HCT116 (cell line): ENCODE results near the gene SIT1. TPM values are rescaled to one million over a fixed set of nuclear protein-coding genes. Genes with fewer than 3 reads are reported as not detected.

Experiments used
- ATAC-seq: fragments of 200-7000 bp; cut with Tn5 transposase; 2 replicates; pipeline ENCODE4 v1.9.1; 2020; ENCODE audit warnings: mild to moderate bottlenecking, moderate library complexity
- BruUV-seq: library from RNA; stranded (reverse); fragments of 400-500 nt; replicated peaks from 2 replicates; lab custom pipeline; 2021; lab: Mats Ljungman, UMichigan
- CTCF ChIA-PET: fragments of 300-600 bp; sonication (Branson Sonifier 250); formaldehyde crosslinking; loops from one replicate; lab custom pipeline; 2021; ENCODE audit warnings: antibody characterized with exemption; lab: Charles Lee
- POLR2A ChIA-PET: fragments of 300-600, 350-600 bp; sonication (Branson Sonifier 250); formaldehyde crosslinking; loops from one replicate; lab custom pipeline; 2021; ENCODE audit warnings: antibody characterized with exemption; lab: Charles Lee
- RAD21 ChIA-PET, 2 experiments: fragments of 300-600 bp; sonication (Branson Sonifier 250); formaldehyde crosslinking; loops; one replicate each; lab custom pipeline; 2023; ENCODE audit warnings: low total read pairs in 2 of 2; ENCODE audit not compliant: uncharacterized antibody in 2 of 2, unreplicated experiment in 2 of 2, low non-redundant PET in 1 of 2; lab: Charles Lee
- DNase-seq: peaks from one replicate; pipeline ENCODE4 v3.0.0-alpha.2; 2010; ENCODE audit warnings: low read depth, low spot score
- H2AFZ ChIP-seq: fragments of 200-600 bp; shearing (Covaris generic), sonication (generic); 2 replicates; pipeline ENCODE4 v1.6.1; 2017; ENCODE audit warnings: low read depth, mixed run types, mixed read lengths, antibody characterized with exemption, low read length; ENCODE audit not compliant: poor library complexity, severe bottlenecking
- H3K27ac ChIP-seq: 2 replicates; pipeline ENCODE4 v1.5.1; 2012; ENCODE audit warnings: low read depth, low read length
- H3K27me3 ChIP-seq: fragments of 200-600 bp; sonication (generic); 2 replicates; pipeline ENCODE4 v1.6.1; 2016; ENCODE audit warnings: mixed run types, low read length, mixed read lengths; ENCODE audit not compliant: insufficient read depth
- H3K36me3 ChIP-seq, 2 experiments: fragments of 200-500 bp in 1 of 2; fragments of 200-600 bp in 1 of 2; sonication (Bioruptor generic) in 1 of 2; sonication (generic) in 1 of 2; 2 replicates each; pipeline versions ENCODE4 v1.5.1 to v1.6.1; 2014 to 2016; ENCODE audit warnings: low read length in 2 of 2, inconsistent platforms in 1 of 2, mixed read lengths in 1 of 2, mixed run types in 1 of 2; ENCODE audit not compliant: insufficient read depth in 2 of 2, control insufficient read depth in 1 of 2
- H3K4me1 ChIP-seq, 2 experiments: fragments of 200-600 bp in 1 of 2; sonication (generic) in 1 of 2; 2 replicates each; pipeline versions ENCODE4 v1.5.1 to v1.6.1; 2012 to 2017; ENCODE audit warnings: low read length in 2 of 2, inconsistent platforms in 1 of 2, mild to moderate bottlenecking in 1 of 2, mixed read lengths in 1 of 2, mixed run types in 1 of 2, moderate library complexity in 1 of 2; ENCODE audit not compliant: insufficient read depth in 2 of 2, control insufficient read depth in 1 of 2
- H3K4me2 ChIP-seq: fragments of 200-600 bp; sonication (generic); 2 replicates; pipeline ENCODE4 v1.6.1; 2017; ENCODE audit warnings: mixed run types, low read length, mixed read lengths
- H3K4me3 ChIP-seq, 2 experiments: fragments of 200-600 bp in 1 of 2; sonication (generic) in 1 of 2; replicated peaks in 1 of 2; 2 replicates each; pipeline ENCODE4 v1.5.1; 2011 to 2016; ENCODE audit warnings: low read length in 2 of 2, control low read depth in 1 of 2, low read depth in 1 of 2, mild to moderate bottlenecking in 1 of 2, mixed read lengths in 1 of 2, mixed run types in 1 of 2
- H3K79me2 ChIP-seq: fragments of 200-600 bp; sonication (generic); 2 replicates; pipeline ENCODE4 v1.6.1; 2017; ENCODE audit warnings: mild to moderate bottlenecking, mixed run types, low read length, moderate library complexity, mixed read lengths; ENCODE audit not compliant: insufficient read depth
- H3K9ac ChIP-seq: fragments of 200-600 bp; sonication (generic); 2 replicates; pipeline ENCODE4 v1.6.1; 2016; ENCODE audit warnings: low read length, mixed read lengths
- H3K9me2 ChIP-seq: fragments of 200-600 bp; sonication (generic), shearing (Covaris generic); 2 replicates; pipeline ENCODE4 v1.6.1; 2017; ENCODE audit warnings: mixed run types, mild to moderate bottlenecking, moderate library complexity; ENCODE audit not compliant: insufficient read depth
- H3K9me3 ChIP-seq, 2 experiments: fragments of 200-500 bp in 1 of 2; fragments of 200-600 bp in 1 of 2; sonication (Bioruptor generic) in 1 of 2; sonication (generic) in 1 of 2; 2 replicates each; pipeline ENCODE4 v1.6.1; 2014 to 2017; ENCODE audit warnings: low read length in 2 of 2, mixed read lengths in 2 of 2, inconsistent platforms in 1 of 2, low read depth in 1 of 2, mild to moderate bottlenecking in 1 of 2, mixed run types in 1 of 2, moderate library complexity in 1 of 2; ENCODE audit not compliant: control insufficient read depth in 1 of 2, insufficient read depth in 1 of 2
- H4K20me1 ChIP-seq: fragments of 200-600 bp; sonication (generic), shearing (Covaris generic); 2 replicates; pipeline ENCODE4 v1.6.1; 2017; ENCODE audit warnings: mixed run types, mild to moderate bottlenecking, moderate library complexity; ENCODE audit not compliant: insufficient read depth
- CEBPB ChIP-seq: IDR thresholded peaks from 2 replicates; pipeline ENCODE4 v1.6.1; 2012; ENCODE audit warnings: low read depth
- ELF1 ChIP-seq: IDR thresholded peaks from 2 replicates; pipeline ENCODE4 v1.6.1; 2012; ENCODE audit warnings: low read depth, borderline replicate concordance
- EZH2 ChIP-seq: fragments of 200-600 bp; sonication (generic); IDR thresholded peaks from 2 replicates; pipeline ENCODE4 v1.6.1; 2017; ENCODE audit warnings: antibody characterized with exemption, mixed run types
- EZH2phosphoT487 ChIP-seq: fragments of 200-600 bp; IDR thresholded peaks from 2 replicates; pipeline ENCODE4 v1.6.1; 2018; ENCODE audit warnings: antibody characterized with exemption, borderline replicate concordance
- FOSL1 ChIP-seq: IDR thresholded peaks from 2 replicates; pipeline ENCODE4 v1.6.1; 2012; ENCODE audit warnings: low read depth
- JUND ChIP-seq: IDR thresholded peaks from 2 replicates; pipeline ENCODE4 v1.6.1; 2012
- POLR2A ChIP-seq: IDR thresholded peaks from 2 replicates; pipeline ENCODE4 v1.7.0; 2011; ENCODE audit warnings: borderline replicate concordance; ENCODE audit not compliant: insufficient read depth, insufficient read length; ENCODE audit errors: extremely low read depth
- POLR2AphosphoS5 ChIP-seq: IDR thresholded peaks from 2 replicates; pipeline ENCODE4 v1.6.1; 2011; ENCODE audit warnings: mild to moderate bottlenecking, low read depth, low read length, moderate library complexity
- RAD21 ChIP-seq: IDR thresholded peaks from 2 replicates; pipeline ENCODE4 v1.6.1; 2012; ENCODE audit warnings: low read depth, mild to moderate bottlenecking
- SP1 ChIP-seq: IDR thresholded peaks from 2 replicates; pipeline ENCODE4 v1.6.1; 2012; ENCODE audit warnings: low read depth
- SRF ChIP-seq: IDR thresholded peaks from 2 replicates; pipeline ENCODE4 v1.6.1; 2012; ENCODE audit warnings: low read depth
- YY1 ChIP-seq: IDR thresholded peaks from 2 replicates; pipeline ENCODE4 v1.6.1; 2011; ENCODE audit warnings: low read length, low read depth, moderate library complexity, mild to moderate bottlenecking; ENCODE audit not compliant: insufficient replicate concordance; ENCODE audit errors: extremely low read depth
- intact Hi-C: fragments of 100-400 bp; cut with micrococcal nuclease; formaldehyde crosslinking; loops from 2 replicates; pipeline ENCODE4 v1.10.0; 2022
- total RNA-seq: library from RNA; stranded (reverse); gene quantifications from one replicate; pipeline ENCODE4 v1.2.1, GENCODE V29; 2021; ENCODE audit not compliant: unreplicated experiment
- TF ChIP-seq, protein P1 (sequence below): IDR thresholded peaks from 2 replicates; pipeline ENCODE4 v1.6.1; 2012
- TF ChIP-seq, protein P2 (sequence below): IDR thresholded peaks from 2 replicates; pipeline ENCODE4 v1.6.1; 2012; ENCODE audit warnings: low read depth
- TF ChIP-seq, protein P3 (sequence below), 3 experiments: fragments of 200-600 bp in 1 of 3; sonication (generic) in 1 of 3; IDR thresholded peaks in 2 of 3; conservative IDR thresholded peaks in 1 of 3; 2 replicates each; pipeline ENCODE4 v1.5.1; 2012 to 2017; ENCODE audit warnings: low read depth in 2 of 3, low read length in 2 of 3, antibody characterized with exemption in 1 of 3, borderline replicate concordance in 1 of 3, control low read depth in 1 of 3, mild to moderate bottlenecking in 1 of 3, mixed read lengths in 1 of 3, mixed run types in 1 of 3, moderate library complexity in 1 of 3; ENCODE audit not compliant: insufficient read depth in 1 of 3

SIT1 gene
- total RNA-seq, 1 experiment from 2014 or later, result not detected

DNA sequence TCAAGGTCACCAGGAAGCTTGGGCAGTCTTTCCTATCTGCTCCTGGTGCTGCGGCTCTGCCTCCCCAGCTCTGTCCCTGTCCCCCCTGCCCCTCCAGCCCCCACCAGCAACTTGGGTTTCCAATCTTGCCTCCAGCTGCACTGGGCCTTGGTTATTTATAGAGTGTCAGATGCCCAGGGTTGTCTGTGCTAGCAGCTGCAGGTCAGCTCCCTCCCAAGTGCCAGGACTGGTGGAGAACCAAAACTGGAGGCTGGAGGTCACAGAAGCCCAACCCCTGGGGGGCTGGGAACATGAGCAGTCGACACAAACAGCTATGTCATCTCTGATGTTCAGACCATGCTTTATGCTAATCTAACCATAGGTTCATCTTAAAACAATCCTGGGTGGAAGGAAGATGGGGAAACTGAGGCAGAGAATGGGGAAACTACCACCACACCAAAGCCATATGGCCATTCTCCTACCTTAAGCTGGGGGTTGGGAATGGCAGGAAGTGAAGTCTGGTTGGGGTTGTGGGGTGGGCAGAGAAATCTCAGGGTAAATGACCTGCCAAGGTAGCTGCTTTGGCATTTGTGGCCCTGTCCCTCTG is 37.3 kb upstream of the SIT1 start (continued):
- TF ChIP-seq YY1, result no peak

DNA sequence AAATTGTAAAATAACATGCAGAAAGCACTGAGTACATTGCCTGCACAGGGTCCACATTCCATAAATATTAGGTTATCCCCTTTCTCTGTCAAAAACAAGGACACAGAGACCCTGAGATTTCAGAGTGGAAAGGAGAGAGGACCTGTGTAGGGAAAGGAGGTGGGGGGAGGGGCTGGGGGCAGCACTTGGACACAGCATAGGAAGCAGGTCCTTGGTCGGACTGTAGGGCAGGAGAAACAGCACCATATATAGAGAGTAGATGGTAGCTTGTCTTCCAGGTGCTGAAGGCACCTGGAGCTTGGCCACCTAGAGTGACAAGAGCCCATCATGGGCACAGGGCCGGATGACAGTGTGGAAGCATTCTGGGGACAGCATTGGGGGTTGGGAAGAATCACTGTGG is 36.6 kb upstream of the SIT1 start:
- TF ChIP-seq, protein P1, sequence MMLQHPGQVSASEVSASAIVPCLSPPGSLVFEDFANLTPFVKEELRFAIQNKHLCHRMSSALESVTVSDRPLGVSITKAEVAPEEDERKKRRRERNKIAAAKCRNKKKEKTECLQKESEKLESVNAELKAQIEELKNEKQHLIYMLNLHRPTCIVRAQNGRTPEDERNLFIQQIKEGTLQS, result no peak
- TF ChIP-seq SRF (no peak), CEBPB (no peak), SP1 (no peak), POLR2AphosphoS5 (no peak), YY1 (no peak), ELF1 (no peak), EZH2phosphoT487 (no peak), FOSL1 (no peak), JUND (no peak), RAD21 (no peak), EZH2 (no peak), POLR2A (no peak)
- TF ChIP-seq, protein P2, sequence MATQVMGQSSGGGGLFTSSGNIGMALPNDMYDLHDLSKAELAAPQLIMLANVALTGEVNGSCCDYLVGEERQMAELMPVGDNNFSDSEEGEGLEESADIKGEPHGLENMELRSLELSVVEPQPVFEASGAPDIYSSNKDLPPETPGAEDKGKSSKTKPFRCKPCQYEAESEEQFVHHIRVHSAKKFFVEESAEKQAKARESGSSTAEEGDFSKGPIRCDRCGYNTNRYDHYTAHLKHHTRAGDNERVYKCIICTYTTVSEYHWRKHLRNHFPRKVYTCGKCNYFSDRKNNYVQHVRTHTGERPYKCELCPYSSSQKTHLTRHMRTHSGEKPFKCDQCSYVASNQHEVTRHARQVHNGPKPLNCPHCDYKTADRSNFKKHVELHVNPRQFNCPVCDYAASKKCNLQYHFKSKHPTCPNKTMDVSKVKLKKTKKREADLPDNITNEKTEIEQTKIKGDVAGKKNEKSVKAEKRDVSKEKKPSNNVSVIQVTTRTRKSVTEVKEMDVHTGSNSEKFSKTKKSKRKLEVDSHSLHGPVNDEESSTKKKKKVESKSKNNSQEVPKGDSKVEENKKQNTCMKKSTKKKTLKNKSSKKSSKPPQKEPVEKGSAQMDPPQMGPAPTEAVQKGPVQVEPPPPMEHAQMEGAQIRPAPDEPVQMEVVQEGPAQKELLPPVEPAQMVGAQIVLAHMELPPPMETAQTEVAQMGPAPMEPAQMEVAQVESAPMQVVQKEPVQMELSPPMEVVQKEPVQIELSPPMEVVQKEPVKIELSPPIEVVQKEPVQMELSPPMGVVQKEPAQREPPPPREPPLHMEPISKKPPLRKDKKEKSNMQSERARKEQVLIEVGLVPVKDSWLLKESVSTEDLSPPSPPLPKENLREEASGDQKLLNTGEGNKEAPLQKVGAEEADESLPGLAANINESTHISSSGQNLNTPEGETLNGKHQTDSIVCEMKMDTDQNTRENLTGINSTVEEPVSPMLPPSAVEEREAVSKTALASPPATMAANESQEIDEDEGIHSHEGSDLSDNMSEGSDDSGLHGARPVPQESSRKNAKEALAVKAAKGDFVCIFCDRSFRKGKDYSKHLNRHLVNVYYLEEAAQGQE, result no peak
- TF ChIP-seq, protein P3, sequence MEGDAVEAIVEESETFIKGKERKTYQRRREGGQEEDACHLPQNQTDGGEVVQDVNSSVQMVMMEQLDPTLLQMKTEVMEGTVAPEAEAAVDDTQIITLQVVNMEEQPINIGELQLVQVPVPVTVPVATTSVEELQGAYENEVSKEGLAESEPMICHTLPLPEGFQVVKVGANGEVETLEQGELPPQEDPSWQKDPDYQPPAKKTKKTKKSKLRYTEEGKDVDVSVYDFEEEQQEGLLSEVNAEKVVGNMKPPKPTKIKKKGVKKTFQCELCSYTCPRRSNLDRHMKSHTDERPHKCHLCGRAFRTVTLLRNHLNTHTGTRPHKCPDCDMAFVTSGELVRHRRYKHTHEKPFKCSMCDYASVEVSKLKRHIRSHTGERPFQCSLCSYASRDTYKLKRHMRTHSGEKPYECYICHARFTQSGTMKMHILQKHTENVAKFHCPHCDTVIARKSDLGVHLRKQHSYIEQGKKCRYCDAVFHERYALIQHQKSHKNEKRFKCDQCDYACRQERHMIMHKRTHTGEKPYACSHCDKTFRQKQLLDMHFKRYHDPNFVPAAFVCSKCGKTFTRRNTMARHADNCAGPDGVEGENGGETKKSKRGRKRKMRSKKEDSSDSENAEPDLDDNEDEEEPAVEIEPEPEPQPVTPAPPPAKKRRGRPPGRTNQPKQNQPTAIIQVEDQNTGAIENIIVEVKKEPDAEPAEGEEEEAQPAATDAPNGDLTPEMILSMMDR (IDR thresholded peaks at IDR 0.05 in 2 of 3, conservative IDR thresholded peaks at IDR 0.05 in 1 of 3; ENCODE audit: borderline replicate concordance in 1 of 3, insufficient read depth in 1 of 3, low read depth in 2 of 3, low read length in 2 of 3), result no peak
- H3K36me3 ChIP-seq, result peaks cover 45 to 56% of the 10 kb centered on the region in 2 experiments; a peak in 3 of 4 replicates
- ATAC-seq, result no peak
- H3K79me2 ChIP-seq, result peaks cover 45% of the 10 kb centered on the region
- no peak for DNase-seq
- no peak overlapping the region for H3K4me3 ChIP-seq
- ChIA-PET POLR2A (interaction anchor here (0.5 to 4.2 kb wide), 2 partner anchors 7 to 99 kb away, joined by 3 to 15 read pairs; no protein-coding TSS in a partner anchor), CTCF (interaction anchor here (2.3 kb wide), 1 partner anchor 9 kb away, joined by 15 read pairs; no protein-coding TSS in a partner anchor), RAD21 (no interaction called here)
- H3K9me2 ChIP-seq, result no peaks in the 10 kb centered on the region
- H3K27ac ChIP-seq, result no peak overlapping the region
- H3K4me2 ChIP-seq, result 0 out of 2 replicates have a peak overlapping the region, but pooled peaks have one; percentile 90
- H2AFZ ChIP-seq, result no peak overlapping the region
- intact Hi-C loops, result no loop called here
- no peaks in the 10 kb centered on the region for H3K9me3 ChIP-seq
- no peaks in the 10 kb centered on the region for H4K20me1 ChIP-seq
- no TSS peak for BruUV-seq
- no peaks in the 10 kb centered on the region for H3K27me3 ChIP-seq
- peaks cover 18 to 30% of the 10 kb centered on the region in 2 experiments for H3K4me1 ChIP-seq
- H3K9ac ChIP-seq, result no peak overlapping the region
